ENCODE results near the gene PRR15L.
A peak's percentile ranks its signal among the peaks of the same experiment; 100 is the strongest.

The PRR15L gene

DNA sequence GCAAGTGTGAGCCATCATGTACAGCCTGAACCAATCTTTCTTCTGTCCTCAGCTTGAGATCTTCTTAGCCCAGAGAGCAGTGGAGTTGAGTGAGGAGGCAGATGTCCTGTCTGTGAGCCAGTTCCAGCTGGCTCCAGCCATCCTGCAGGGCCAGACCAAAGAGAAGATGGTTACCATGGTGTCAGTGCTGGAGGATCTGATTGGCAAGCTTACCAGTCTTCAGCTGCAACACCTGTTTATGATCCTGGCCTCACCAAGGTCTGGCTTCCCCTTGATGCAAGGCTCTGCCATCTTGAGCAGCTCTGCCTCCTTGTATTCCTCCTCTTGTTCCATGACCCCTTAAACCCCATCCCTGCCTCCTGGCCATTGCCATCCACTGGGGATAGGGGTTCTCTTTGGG lies 22.9 kb upstream of the PRR15L start:
- TF ChIP-seq, protein P1, sequence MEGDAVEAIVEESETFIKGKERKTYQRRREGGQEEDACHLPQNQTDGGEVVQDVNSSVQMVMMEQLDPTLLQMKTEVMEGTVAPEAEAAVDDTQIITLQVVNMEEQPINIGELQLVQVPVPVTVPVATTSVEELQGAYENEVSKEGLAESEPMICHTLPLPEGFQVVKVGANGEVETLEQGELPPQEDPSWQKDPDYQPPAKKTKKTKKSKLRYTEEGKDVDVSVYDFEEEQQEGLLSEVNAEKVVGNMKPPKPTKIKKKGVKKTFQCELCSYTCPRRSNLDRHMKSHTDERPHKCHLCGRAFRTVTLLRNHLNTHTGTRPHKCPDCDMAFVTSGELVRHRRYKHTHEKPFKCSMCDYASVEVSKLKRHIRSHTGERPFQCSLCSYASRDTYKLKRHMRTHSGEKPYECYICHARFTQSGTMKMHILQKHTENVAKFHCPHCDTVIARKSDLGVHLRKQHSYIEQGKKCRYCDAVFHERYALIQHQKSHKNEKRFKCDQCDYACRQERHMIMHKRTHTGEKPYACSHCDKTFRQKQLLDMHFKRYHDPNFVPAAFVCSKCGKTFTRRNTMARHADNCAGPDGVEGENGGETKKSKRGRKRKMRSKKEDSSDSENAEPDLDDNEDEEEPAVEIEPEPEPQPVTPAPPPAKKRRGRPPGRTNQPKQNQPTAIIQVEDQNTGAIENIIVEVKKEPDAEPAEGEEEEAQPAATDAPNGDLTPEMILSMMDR (IDR thresholded peaks at IDR 0.05; ENCODE audit: low read depth, low read length) = no peak
- no peak for DNase-seq (ENCODE audit: extremely low read depth, low read depth)

DNA sequence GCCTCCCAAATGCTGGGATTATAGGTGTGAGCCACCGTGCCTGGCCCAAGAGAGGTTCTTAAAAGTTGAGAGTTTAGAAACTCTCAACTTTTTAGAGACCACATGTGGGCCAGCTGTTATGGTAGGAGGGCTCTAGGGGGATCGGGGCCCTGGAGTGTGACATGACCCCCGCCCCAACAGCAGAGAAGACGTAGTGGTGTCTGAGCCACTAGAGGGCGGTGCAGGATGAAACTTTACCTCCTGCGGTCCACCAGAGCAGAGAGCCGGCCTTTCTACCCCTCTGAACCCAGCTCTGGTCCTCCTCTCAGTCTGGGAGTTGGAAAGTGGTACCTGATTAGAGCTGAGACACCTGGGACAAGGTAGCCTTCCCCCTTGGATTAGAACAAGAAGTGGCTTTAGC lies 20.6 kb upstream of the PRR15L start:
- TF ChIP-seq, protein P1 (IDR thresholded peaks at IDR 0.05; ENCODE audit: low read depth, low read length) = peak; percentile 77
- DNase-seq (ENCODE audit: extremely low read depth, low read depth) = no peak

DNA sequence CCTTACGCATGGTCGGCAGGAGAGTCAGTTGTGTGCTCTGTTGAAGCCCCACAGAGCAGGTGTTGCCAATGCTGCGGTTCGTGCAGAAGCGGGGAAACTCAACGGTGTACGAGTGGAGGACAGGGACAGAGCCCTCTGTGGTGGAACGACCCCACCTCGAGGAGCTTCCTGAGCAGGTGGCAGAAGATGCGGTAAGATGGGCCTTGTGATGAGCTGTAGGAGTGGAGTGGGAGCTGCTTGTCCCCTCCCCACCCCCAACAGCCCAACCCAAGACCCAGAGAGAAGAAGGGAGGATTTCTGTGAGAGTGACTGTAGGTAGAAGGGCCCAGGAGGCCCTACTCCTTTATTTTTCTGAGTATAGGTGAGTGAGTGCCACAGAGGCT lies 18.1 kb upstream of the PRR15L start:
- TF ChIP-seq, protein P1 (IDR thresholded peaks at IDR 0.05; ENCODE audit: low read depth, low read length) = no peak
- no peak for DNase-seq (ENCODE audit: extremely low read depth, low read depth)

DNA sequence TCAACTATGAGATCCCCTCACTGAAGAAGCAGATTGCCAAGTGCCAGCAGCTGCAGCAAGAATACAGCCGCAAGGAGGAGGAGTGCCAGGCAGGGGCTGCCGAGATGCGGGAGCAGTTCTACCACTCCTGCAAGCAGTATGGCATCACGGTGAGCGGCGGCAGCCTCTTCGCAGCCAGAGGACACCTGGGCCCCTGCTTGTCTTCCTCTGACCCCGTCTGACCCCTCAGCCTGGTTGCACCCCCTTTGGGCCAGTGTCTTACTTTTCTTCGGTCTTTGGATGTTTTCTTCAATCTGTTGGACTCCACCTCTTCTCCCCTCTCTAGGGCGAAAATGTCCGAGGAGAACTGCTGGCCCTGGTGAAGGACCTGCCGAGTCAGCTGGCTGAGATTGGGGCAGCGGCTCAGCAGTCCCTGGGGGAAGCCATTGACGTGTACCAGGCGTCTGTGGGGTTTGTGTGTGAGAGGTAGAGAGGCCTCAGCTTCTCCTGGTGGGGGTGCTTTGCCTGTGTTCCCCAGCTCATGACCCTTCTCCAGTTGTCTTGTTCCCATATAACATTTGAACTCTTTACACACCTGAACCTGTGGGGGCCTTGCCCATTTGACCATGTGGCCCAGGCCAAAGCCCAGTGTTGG lies 17.6 kb upstream of the PRR15L start:
- DNase-seq (ENCODE audit: extremely low read depth, low read depth) = no peak
- TF ChIP-seq, protein P1 (IDR thresholded peaks at IDR 0.05; ENCODE audit: low read depth, low read length) = no peak

DNA sequence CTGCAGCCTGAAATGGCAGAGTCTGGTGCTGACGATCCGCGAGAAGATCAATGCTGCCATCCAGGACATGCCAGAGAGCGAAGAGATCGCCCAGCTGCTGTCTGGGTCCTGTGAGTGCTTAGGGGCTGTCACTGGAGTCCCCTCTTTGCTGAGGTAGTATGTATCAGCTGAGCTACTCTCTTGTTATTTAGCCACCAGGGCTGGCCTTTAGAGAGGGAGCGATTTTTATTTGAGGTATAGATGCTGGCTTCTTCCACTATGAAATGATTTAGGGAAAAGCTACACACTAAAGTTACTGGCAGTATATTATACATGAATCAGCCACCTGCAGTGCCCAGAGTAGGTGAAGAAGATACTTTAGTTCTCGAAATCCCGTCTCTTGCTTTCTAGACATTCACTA lies 15.9 kb upstream of the PRR15L start:
- DNase-seq (ENCODE audit: extremely low read depth, low read depth) = no peak
- TF ChIP-seq, protein P1 (IDR thresholded peaks at IDR 0.05; ENCODE audit: low read depth, low read length) = no peak

DNA sequence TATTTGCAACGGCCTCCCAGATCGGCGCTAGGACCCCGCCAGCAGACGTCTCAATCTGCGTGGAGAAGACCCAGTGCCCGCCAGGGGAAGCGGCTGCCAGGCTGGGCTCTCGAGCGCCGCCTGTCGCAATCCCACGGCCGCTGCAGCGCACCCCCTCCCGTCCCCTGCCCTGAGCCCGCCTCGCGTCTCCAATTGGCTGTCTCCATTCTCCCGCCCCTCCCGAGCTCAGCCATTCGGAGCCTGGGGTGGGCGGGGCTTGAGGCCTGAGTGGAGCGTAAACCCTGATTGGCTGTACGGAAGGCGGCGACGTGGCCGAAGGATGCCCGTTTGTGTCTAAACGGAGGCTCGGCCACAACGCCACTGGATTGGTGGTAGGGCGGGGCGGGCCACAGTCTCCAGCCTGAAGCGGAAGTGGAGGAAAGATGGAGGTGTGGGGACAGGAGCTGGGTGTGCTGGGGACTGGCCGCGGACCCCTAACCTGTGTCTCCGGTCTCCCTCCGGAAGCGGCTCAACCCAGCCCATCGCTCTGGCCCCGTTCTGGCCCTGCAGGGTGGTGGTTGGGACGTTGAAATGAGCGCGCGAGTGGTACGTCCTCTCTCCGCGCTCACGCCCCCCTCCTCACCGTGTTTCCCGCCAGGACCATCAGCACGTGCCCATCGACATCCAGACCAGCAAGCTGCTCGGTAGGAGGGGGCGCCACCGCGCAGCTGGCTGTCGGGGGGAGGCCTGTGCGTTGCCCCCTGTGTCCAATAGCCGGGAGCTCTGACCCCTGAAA lies 13.2 kb upstream of the PRR15L start, which contains the start of gene CDK5RAP3:
Gene CDK5RAP3, plus strand, starts transcription at position 389 of the 775 bp plus-strand sequence. Its CDS starts 34 bp downstream, at position 423.
- TF ChIP-seq, protein P1 (IDR thresholded peaks at IDR 0.05; ENCODE audit: low read depth, low read length) = peak; percentile 83
- peak; percentile 98 for DNase-seq (ENCODE audit: extremely low read depth, low read depth)
